Neuronal stem cell (in vitro differentiated cells): ENCODE data around the gene SCN1A.

Source experiments
- DNase-seq: peaks from one replicate; pipeline ENCODE4 v3.0.0-alpha.2; 2013; ENCODE audit warnings: low spot score
- H2AFZ ChIP-seq: one replicate; pipeline ENCODE4 v1.6.1; 2013; ENCODE audit warnings: mild to moderate bottlenecking, low read length, inconsistent platforms
- H2AK5ac ChIP-seq: 2 replicates; pipeline ENCODE4 v1.6.1; 2013; ENCODE audit warnings: low read depth, mild to moderate bottlenecking, inconsistent platforms, low read length, moderate library complexity, mixed read lengths
- H2BK120ac ChIP-seq: 2 replicates; pipeline ENCODE4 v1.6.1; 2013; ENCODE audit warnings: low read depth, mild to moderate bottlenecking, inconsistent platforms, low read length, moderate library complexity, mixed read lengths
- H2BK12ac ChIP-seq: one replicate; pipeline ENCODE4 v1.6.1; 2013; ENCODE audit warnings: low read length, inconsistent platforms
- H2BK15ac ChIP-seq: 2 replicates; pipeline ENCODE4 v1.6.1; 2013; ENCODE audit warnings: mild to moderate bottlenecking, low read length, inconsistent platforms, mixed read lengths
- H2BK5ac ChIP-seq: one replicate; pipeline ENCODE4 v1.6.1; 2013; ENCODE audit warnings: inconsistent platforms, mild to moderate bottlenecking, low read length, moderate library complexity
- H3K14ac ChIP-seq: one replicate; pipeline ENCODE4 v1.6.1; 2013; ENCODE audit warnings: low read length, inconsistent platforms
- H3K18ac ChIP-seq: 2 replicates; pipeline ENCODE4 v1.6.1; 2013; ENCODE audit warnings: low read length, inconsistent platforms
- H3K23ac ChIP-seq: 2 replicates; pipeline ENCODE4 v1.6.1; 2013; ENCODE audit warnings: low read depth, mild to moderate bottlenecking, mixed read lengths, low read length, inconsistent platforms; ENCODE audit not compliant: poor library complexity
- H3K27ac ChIP-seq: replicated peaks from 3 replicates; pipeline ENCODE4 v1.5.1; 2013; ENCODE audit warnings: low read length, inconsistent platforms
- H3K27me3 ChIP-seq, 3 experiments: 2 replicates each; pipeline ENCODE4 v1.6.1; 2013; ENCODE audit warnings: low read length in 3 of 3, mild to moderate bottlenecking in 2 of 3, inconsistent platforms in 1 of 3, low read depth in 1 of 3, mixed read lengths in 1 of 3, moderate library complexity in 1 of 3; ENCODE audit not compliant: control insufficient read depth in 3 of 3, insufficient read depth in 3 of 3
- H3K36me3 ChIP-seq, 2 donors: replicated peaks in 1 of 2; 2 replicates each; pipeline ENCODE4 v1.6.1; 2013; ENCODE audit warnings: low read length in 2 of 2; ENCODE audit not compliant: control insufficient read depth in 2 of 2, insufficient read depth in 2 of 2
- H3K4ac ChIP-seq: 2 replicates; pipeline ENCODE4 v1.6.1; 2013; ENCODE audit warnings: inconsistent platforms, mild to moderate bottlenecking, low read length, moderate library complexity
- H3K4me1 ChIP-seq, 2 donors: 1 replicate in 1 of 2; 2 replicates in 1 of 2; pipeline ENCODE4 v1.6.1; 2013; ENCODE audit warnings: low read length in 2 of 2, low read depth in 1 of 2; ENCODE audit not compliant: control insufficient read depth in 2 of 2, insufficient read depth in 1 of 2
- H3K4me2 ChIP-seq: one replicate; pipeline ENCODE4 v1.6.1; 2013; ENCODE audit warnings: mild to moderate bottlenecking, low read length, inconsistent platforms; ENCODE audit not compliant: insufficient read depth, poor library complexity, severe bottlenecking
- H3K4me3 ChIP-seq, 2 donors: 2 replicates each; pipeline ENCODE4 v1.5.1; 2013; ENCODE audit warnings: low read length in 2 of 2, mild to moderate bottlenecking in 2 of 2, inconsistent platforms in 1 of 2, moderate library complexity in 1 of 2
- H3K79me1 ChIP-seq: one replicate; pipeline ENCODE4 v1.6.1; 2013; ENCODE audit warnings: low read depth, mild to moderate bottlenecking, inconsistent platforms, low read length, moderate library complexity
- H3K9ac ChIP-seq: one replicate; pipeline ENCODE4 v1.6.1; 2013; ENCODE audit warnings: mild to moderate bottlenecking, low read depth, low read length, inconsistent platforms; ENCODE audit not compliant: poor library complexity
- H3K9me3 ChIP-seq, 2 donors: replicated peaks in 1 of 2; 2 replicates each; pipeline versions ENCODE3 to v1.6.1; 2013; ENCODE audit warnings: low read length in 2 of 2, mild to moderate bottlenecking in 2 of 2, inconsistent platforms in 1 of 2, low read depth in 1 of 2, mixed read lengths in 1 of 2, moderate library complexity in 1 of 2; ENCODE audit not compliant: control insufficient read depth in 2 of 2, insufficient read depth in 1 of 2
- H4K8ac ChIP-seq: one replicate; pipeline ENCODE4 v1.6.1; 2013; ENCODE audit warnings: low read depth, mild to moderate bottlenecking, inconsistent platforms, low read length, moderate library complexity
- H4K91ac ChIP-seq: one replicate; pipeline ENCODE4 v1.6.1; 2013; ENCODE audit warnings: low read length, low read depth, mild to moderate bottlenecking, inconsistent platforms; ENCODE audit not compliant: poor library complexity
- WGBS, 2 donors: extraction: QIAGEN DNeasy Blood & Tissue Kit; methylation state at CpG; one replicate each; pipeline ENCODE4 v1.1.7; 2013; ENCODE audit warnings: missing lambda C conversion rate in 2 of 2, mixed read lengths in 1 of 2; ENCODE audit not compliant: insufficient read length in 2 of 2, insufficient replicate concordance in 1 of 2; ENCODE audit errors: extremely low coverage in 2 of 2; 5-methylcytosine and 5-hydroxymethylcytosine counted together

SCN1A gene

GRCh38 chr2:166167449-166167848 lies 39.6 kb upstream of the SCN1A start:
- Histone ChIP-seq H3K4me3 (no peak overlapping the region), H2BK120ac (no peak overlapping the region), H2AK5ac (no peak overlapping the region), H4K8ac (no peak overlapping the region), H2BK15ac (no peak overlapping the region), H3K36me3 (no peaks in the 10 kb centered on the region), H3K4ac (no peak overlapping the region), H3K9me3 (no peaks in the 10 kb centered on the region), H3K27me3 (no peaks in the 10 kb centered on the region), H3K4me2 (no peak overlapping the region), H2BK12ac (no peak overlapping the region), H3K27ac (no peak overlapping the region), H4K91ac (no peak overlapping the region), H2BK5ac (no peak overlapping the region), H3K14ac (no peak overlapping the region), H2AFZ (peak overlapping the region; percentile 10), H3K79me1 (no peaks in the 10 kb centered on the region), H3K4me1 (peaks cover 2 to 7% of the 10 kb centered on the region in 2 donors), H3K18ac (no peak overlapping the region), H3K9ac (no peak overlapping the region), H3K23ac (no peak overlapping the region)
- no peak for DNase-seq
- WGBS, 2 donors = no CpG with 5 or more reads among the region's 2 CpGs

GRCh38 chr2:166163775-166164174 lies 36.0 kb upstream of the SCN1A start:
- Histone ChIP-seq H3K4me2 (no peak overlapping the region), H3K27ac (no peak overlapping the region), H2AK5ac (no peak overlapping the region), H2BK15ac (no peak overlapping the region), H3K4me3 (no peak overlapping the region), H2BK5ac (no peak overlapping the region), H3K18ac (no peak overlapping the region), H2BK120ac (no peak overlapping the region), H3K23ac (no peak overlapping the region), H2BK12ac (no peak overlapping the region), H3K14ac (no peak overlapping the region), H3K27me3 (no peaks in the 10 kb centered on the region), H3K79me1 (no peaks in the 10 kb centered on the region), H3K4me1 (peaks cover 2 to 7% of the 10 kb centered on the region in 2 donors), H3K36me3 (no peaks in the 10 kb centered on the region), H4K8ac (no peak overlapping the region), H3K9ac (no peak overlapping the region), H3K4ac (no peak overlapping the region), H3K9me3 (no peaks in the 10 kb centered on the region), H4K91ac (no peak overlapping the region), H2AFZ (no peak overlapping the region)
- no CpG with 5 or more reads among the region's 2 CpGs for WGBS, 2 donors
- no peak for DNase-seq

GRCh38 chr2:166158546-166158945 lies 30.7 kb upstream of the SCN1A start:
- Histone ChIP-seq H3K23ac (no peak overlapping the region), H2BK15ac (no peak overlapping the region), H2BK120ac (no peak overlapping the region), H4K91ac (no peak overlapping the region), H3K4ac (no peak overlapping the region), H3K4me3 (no peak overlapping the region), H3K14ac (no peak overlapping the region), H3K27ac (no peak overlapping the region), H3K18ac (no peak overlapping the region), H2BK5ac (no peak overlapping the region), H2BK12ac (no peak overlapping the region), H3K36me3 (no peaks in the 10 kb centered on the region), H3K79me1 (no peaks in the 10 kb centered on the region), H3K4me2 (no peak overlapping the region), H3K27me3 (no peaks in the 10 kb centered on the region), H3K4me1 (no peaks in the 10 kb centered on the region), H3K9ac (no peak overlapping the region), H2AK5ac (no peak overlapping the region), H2AFZ (no peak overlapping the region), H3K9me3 (no peaks in the 10 kb centered on the region), H4K8ac (no peak overlapping the region)
- WGBS, 2 donors = no CpG with 5 or more reads among the region's 2 CpGs
- no peak for DNase-seq

- Histone ChIP-seq H4K8ac (no peak overlapping the region), H3K4ac (no peak overlapping the region), H2BK15ac (no peak overlapping the region), H3K23ac (no peak overlapping the region), H3K18ac (no peak overlapping the region), H3K4me2 (no peak overlapping the region), H3K4me3 (no peak overlapping the region), H3K27ac (no peak overlapping the region), H3K79me1 (no peaks in the 10 kb centered on the region), H3K27me3 (no peaks in the 10 kb centered on the region), H4K91ac (no peak overlapping the region), H3K9ac (no peak overlapping the region), H2AK5ac (no peak overlapping the region), H2BK12ac (no peak overlapping the region), H3K36me3 (no peaks in the 10 kb centered on the region), H2BK5ac (no peak overlapping the region), H3K9me3 (no peaks in the 10 kb centered on the region), H2AFZ (no peak overlapping the region), H3K4me1 (no peaks in the 10 kb centered on the region), H3K14ac (no peak overlapping the region), H2BK120ac (no peak overlapping the region)
- no CpG with 5 or more reads among the region's 2 CpGs for WGBS, 2 donors
- DNase-seq = no peak
These were observed 29.8 kb upstream of the SCN1A start for GRCh38 chr2:166157578-166157977.
